ENCODE results near the gene KRTAP13-2. TPM values are rescaled to one million over a fixed set of nuclear protein-coding genes. Genes with fewer than 3 reads are reported as not detected.

KRTAP13-2 gene
- total RNA-seq (not detected in 2 replicates), polyA plus RNA-seq (not detected in 2 replicates), polyA minus RNA-seq (not detected in 2 replicates)
- not detected for total RNA-seq (2013)

GRCh38 chr21:30372139-30372770, at the start of gene KRTAP13-2:
KRTAP13-2 (minus strand) TSS chr21:30372271; CDS start chr21:30372213, 58 bp downstream.
- Histone ChIP-seq H3K36me3 (replicated peaks in 1 of 2; ENCODE audit: control extremely low read depth in 1 of 2, control insufficient read depth in 1 of 2, extremely low read depth in 1 of 2, insufficient read depth in 2 of 2, low read length in 1 of 2) (no peaks in the 10 kb centered on the region), H2AFZ (ENCODE audit: insufficient read depth, low read depth, low read length, poor library complexity, severe bottlenecking) (no peak within 1 kb of the TSS), H3K9ac (ENCODE audit: low read length) (no peak within 1 kb of the TSS), H3K4me2 (replicated peaks; ENCODE audit: low read depth, low read length, poor library complexity, severe bottlenecking) (no peak within 1 kb of the TSS), H3K9me3 (ENCODE audit: control extremely low read depth in 1 of 3, control insufficient read depth in 2 of 3, insufficient read depth in 1 of 3, low read length in 2 of 3) (peaks cover 0 to 5% (median 0%) of the 10 kb centered on the region in 3 donors), H3K79me2 (ENCODE audit: control insufficient read depth, insufficient read depth, low read length) (no peaks in the 10 kb centered on the region), H4K20me1 (ENCODE audit: control insufficient read depth, insufficient read depth, low read length, poor library complexity, severe bottlenecking) (no peaks in the 10 kb centered on the region), H3K4me1 (ENCODE audit: control insufficient read depth in 2 of 2, insufficient read depth in 2 of 2, low read length in 2 of 2) (no peaks in the 10 kb centered on the region), H3K4me3 (ENCODE audit: control extremely low read depth in 1 of 5, extremely low read depth in 1 of 5, insufficient read depth in 1 of 5, low read depth in 2 of 5, low read length in 4 of 5) (no peak within 1 kb of the TSS), H3K27me3 (replicated peaks in 1 of 4; ENCODE audit: control extremely low read depth in 1 of 4, control insufficient read depth in 3 of 4, insufficient read depth in 4 of 4, low read length in 3 of 4) (no peaks in the 10 kb centered on the region), H3K27ac (ENCODE audit: low read length in 2 of 2) (no peak within 1 kb of the TSS)
- ATAC-seq (ENCODE audit: low read depth) (no peak), DNase-seq (no peak)
- intact Hi-C loops (cut with micrococcal nuclease): no loop called here
- TF ChIP-seq CTCF (IDR thresholded peaks at IDR 0.05): no peak
- TF ChIP-seq EZH2 (IDR thresholded peaks at IDR 0.05; ENCODE audit: borderline replicate concordance, insufficient read depth, low read depth, low read length, poor library complexity, severe bottlenecking): no peak
- Mint-ChIP-seq H3K4me1 (no peaks in the 10 kb centered on the region), H3K27me3 (no peaks in the 10 kb centered on the region), H3K27ac (no peak within 1 kb of the TSS), H3K9me3 (ENCODE audit: insufficient read depth) (peaks cover 2% of the 10 kb centered on the region), H3K4me3 (no peak within 1 kb of the TSS)
- POLR2A ChIA-PET: no interaction called here
- CTCF ChIA-PET: no interaction called here
- WGBS (ENCODE audit: insufficient coverage): 90% methylated on average over 3 of the region's 5 CpGs

- Mint-ChIP-seq H3K9me3 (ENCODE audit: insufficient read depth) (no peaks in the 10 kb centered on the region), H3K4me1 (no peaks in the 10 kb centered on the region), H3K27me3 (no peaks in the 10 kb centered on the region), H3K4me3 (no peak overlapping the region), H3K27ac (no peak overlapping the region)
- DNase-seq: no peak
- intact Hi-C loops (cut with micrococcal nuclease): no loop called here
- no peak overlapping the region for H3K4me2 ChIP-seq (replicated peaks; ENCODE audit: low read depth, low read length, poor library complexity, severe bottlenecking)
- H3K27ac ChIP-seq (ENCODE audit: low read length in 2 of 2): no peak overlapping the region
- no peaks in the 10 kb centered on the region for H3K27me3 ChIP-seq (replicated peaks in 1 of 4; ENCODE audit: control extremely low read depth in 1 of 4, control insufficient read depth in 3 of 4, insufficient read depth in 4 of 4, low read length in 3 of 4)
- TF ChIP-seq EZH2 (IDR thresholded peaks at IDR 0.05; ENCODE audit: borderline replicate concordance, insufficient read depth, low read depth, low read length, poor library complexity, severe bottlenecking): no peak
- no peak for TF ChIP-seq CTCF (IDR thresholded peaks at IDR 0.05)
- WGBS (ENCODE audit: insufficient coverage): 81% methylated on average over 4 of the region's 5 CpGs
- no peak overlapping the region for H3K9ac ChIP-seq (ENCODE audit: low read length)
- peaks cover 0 to 2% (median 0%) of the 10 kb centered on the region in 3 donors for H3K9me3 ChIP-seq (ENCODE audit: control extremely low read depth in 1 of 3, control insufficient read depth in 2 of 3, insufficient read depth in 1 of 3, low read length in 2 of 3)
- ChIA-PET CTCF (no interaction called here), POLR2A (no interaction called here)
- H2AFZ ChIP-seq (ENCODE audit: insufficient read depth, low read depth, low read length, poor library complexity, severe bottlenecking): no peak overlapping the region
- no peaks in the 10 kb centered on the region for H3K4me1 ChIP-seq (ENCODE audit: control insufficient read depth in 2 of 2, insufficient read depth in 2 of 2, low read length in 2 of 2)
- H3K4me3 ChIP-seq (ENCODE audit: control extremely low read depth in 1 of 5, extremely low read depth in 1 of 5, insufficient read depth in 1 of 5, low read depth in 2 of 5, low read length in 4 of 5): no peak overlapping the region
- H3K36me3 ChIP-seq (replicated peaks in 1 of 2; ENCODE audit: control extremely low read depth in 1 of 2, control insufficient read depth in 1 of 2, extremely low read depth in 1 of 2, insufficient read depth in 2 of 2, low read length in 1 of 2): no peaks in the 10 kb centered on the region
- no peaks in the 10 kb centered on the region for H3K79me2 ChIP-seq (ENCODE audit: control insufficient read depth, insufficient read depth, low read length)
- ATAC-seq (ENCODE audit: low read depth): no peak
- no peaks in the 10 kb centered on the region for H4K20me1 ChIP-seq (ENCODE audit: control insufficient read depth, insufficient read depth, low read length, poor library complexity, severe bottlenecking)
Measured at GRCh38 chr21:30415993-30416392, 43.9 kb upstream of the KRTAP13-2 start.

Data from B cell (primary cell).